ENCODE measurements around the gene PPP1R27.
A peak's percentile ranks its signal among the peaks of the same experiment; 100 is the strongest.

The PPP1R27 gene

DNA sequence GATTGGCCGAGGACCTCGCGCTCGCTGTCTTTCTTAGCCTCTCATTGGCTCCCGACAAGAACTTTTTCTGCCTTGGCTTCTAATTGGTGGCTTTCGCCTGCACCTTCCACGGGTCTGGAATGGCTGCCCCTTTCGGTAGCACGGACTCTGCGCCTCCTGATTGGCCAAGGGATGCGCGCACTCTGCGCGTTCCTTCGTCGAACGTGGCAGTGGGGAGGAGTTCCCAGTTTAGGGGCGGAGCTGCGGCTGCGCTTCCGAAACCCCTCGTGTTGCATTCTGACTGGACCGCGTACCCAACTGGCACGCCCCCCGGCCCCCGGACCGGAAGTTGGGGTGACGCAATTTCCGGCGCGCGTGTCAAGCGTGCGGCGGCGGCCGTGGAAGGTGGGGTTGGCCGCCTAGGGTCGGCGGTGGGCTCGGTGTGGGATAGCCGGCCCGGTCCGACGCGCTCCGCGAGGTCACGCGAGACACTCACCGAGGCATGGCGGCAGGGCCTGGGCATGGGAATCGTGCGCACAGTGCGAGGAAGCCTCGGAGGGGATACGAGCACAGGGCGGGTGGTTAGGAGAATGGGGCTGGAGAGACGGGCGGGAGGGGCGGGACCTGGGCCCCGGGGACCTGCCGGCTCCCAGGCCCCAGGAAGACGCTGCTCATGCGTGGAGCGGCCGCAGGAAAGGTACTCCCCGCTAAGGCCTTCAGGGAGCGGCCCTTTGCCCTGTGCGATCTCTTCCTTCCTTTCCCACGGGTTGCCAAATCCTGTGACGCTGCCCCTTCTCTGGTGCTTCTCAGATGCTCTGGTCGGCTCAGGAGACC is 26.1 kb upstream of the PPP1R27 start:
- DNase-seq: peak; percentile 98

- no peak for DNase-seq
Measured at GRCh38 chr17:81859906-81860755, 25.3 kb upstream of the PPP1R27 start, which contains the start of gene P4HB. Gene P4HB, minus strand, starts transcription at chr17:81860535. Its CDS starts 64 bp downstream, at chr17:81860471.

DNA sequence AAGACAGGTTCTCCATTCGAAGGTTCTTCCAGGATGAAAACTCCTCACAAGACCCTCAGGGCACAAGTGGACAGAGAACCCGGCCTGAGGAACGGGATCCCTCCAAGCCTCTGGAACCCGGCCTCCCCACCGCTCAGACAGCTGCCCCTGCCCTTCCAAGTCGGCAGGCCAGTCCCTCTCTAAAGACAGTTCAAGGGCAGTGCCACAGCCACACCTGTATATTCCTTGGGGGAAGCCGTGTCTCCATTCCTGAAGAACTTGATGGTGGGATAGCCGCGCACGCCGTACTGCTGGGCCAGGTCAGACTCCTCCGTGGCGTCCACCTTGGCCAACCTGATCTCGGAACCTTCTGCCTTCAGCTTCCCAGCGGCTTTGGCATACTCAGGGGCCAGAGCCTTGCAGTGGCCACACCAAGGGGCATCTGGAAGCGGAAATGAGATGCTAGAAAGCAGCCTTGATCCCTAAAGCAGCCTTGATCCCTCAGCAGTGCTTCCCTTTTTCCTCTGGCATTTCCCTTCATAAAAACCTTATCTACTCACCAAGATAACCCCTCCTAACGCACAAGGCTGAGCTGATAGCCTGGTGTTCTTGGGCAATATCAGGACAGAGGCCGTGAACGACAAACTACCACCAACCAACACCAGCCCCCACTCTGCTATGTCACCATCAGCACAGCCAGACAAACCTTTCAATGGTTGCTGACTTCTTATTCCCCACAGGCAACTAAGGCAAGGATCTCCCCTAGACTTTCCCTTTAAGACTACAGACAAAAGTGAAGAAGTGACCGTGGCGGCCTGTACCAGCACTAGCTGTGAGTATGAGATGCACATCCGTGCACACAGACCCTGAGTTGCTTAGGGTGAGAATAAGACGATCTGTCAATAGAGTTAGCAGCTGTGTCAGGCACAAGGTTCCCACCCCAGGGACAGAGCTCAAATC is 24.4 kb upstream of the PPP1R27 start:
- DNase-seq: no peak

GRCh38 chr17:81858170-81858966 is 23.5 kb upstream of the PPP1R27 start:
- no peak for DNase-seq

GRCh38 chr17:81854974-81855774 is 20.3 kb upstream of the PPP1R27 start:
- no peak for DNase-seq

DNA sequence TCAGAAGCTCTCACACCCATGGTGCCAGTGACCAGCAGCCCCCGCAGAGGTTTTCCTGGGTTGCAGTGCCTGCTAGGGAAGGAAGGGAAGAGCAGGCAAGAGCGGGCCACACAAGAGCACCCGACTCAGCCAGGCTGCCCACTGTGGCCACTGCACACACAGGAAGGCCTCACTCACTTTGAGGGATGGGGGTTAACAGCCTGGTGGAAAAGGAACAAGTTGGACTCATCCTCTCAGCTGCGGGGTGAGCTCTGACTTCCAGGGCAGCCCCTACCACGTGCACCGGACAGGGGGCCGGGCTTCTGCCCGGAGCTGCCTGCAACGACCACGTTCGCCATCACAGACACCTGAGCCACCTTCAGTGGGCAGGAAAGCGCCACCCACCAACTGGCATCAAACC is 17.4 kb upstream of the PPP1R27 start:
- no peak for DNase-seq

- no peak for DNase-seq
Measured at GRCh38 chr17:81851423-81851822, 16.6 kb upstream of the PPP1R27 start.

- no peak for DNase-seq
Measured at GRCh38 chr17:81849457-81849856, 14.6 kb upstream of the PPP1R27 start.

GRCh38 chr17:81846743-81847689 is 12.2 kb upstream of the PPP1R27 start:
- DNase-seq: no peak

DNA sequence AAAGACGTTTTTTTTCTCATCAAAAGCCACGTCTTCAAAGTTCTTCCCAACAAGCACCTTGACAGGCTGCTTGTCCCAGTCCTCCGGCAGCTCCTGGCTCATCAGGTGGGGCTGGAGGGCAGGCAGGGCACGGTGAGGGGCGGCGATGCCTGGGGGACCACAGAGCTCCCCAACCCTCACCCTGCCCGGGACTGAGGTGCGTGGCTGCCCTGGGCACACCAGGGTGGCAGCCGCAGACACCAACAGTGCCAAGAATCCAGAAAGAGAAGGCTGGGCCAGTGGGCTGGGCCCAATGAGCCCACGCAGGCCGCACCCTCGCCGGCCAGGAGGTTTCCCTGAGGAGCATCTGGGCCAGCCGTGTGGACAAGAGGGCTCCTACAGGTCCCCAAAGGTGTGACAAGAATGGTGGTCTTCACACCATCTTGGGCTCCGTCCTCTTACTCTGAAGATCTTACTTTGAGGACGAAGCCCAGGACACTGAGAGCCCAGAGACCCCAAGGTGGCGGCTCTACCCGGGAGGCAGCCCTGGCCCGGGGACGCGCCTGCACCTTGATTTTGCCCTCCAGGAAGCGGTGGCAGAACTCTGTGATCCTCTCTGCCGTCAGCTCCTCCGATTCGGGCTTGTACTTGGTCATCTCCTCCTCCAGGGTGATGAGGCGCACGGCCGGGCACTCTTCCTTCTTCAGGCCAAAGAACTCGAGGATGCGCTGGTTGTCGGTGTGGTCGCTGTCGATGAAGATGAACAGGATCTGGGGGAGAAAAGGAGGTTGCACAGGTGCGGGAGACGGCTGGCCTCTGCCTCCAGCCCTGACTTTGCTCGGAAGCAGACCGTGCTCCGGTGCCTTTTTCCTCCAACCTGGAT is 11.3 kb upstream of the PPP1R27 start:
- no peak for DNase-seq

- DNase-seq: no peak
Measured at GRCh38 chr17:81845361-81845760, 10.5 kb upstream of the PPP1R27 start.

DNA sequence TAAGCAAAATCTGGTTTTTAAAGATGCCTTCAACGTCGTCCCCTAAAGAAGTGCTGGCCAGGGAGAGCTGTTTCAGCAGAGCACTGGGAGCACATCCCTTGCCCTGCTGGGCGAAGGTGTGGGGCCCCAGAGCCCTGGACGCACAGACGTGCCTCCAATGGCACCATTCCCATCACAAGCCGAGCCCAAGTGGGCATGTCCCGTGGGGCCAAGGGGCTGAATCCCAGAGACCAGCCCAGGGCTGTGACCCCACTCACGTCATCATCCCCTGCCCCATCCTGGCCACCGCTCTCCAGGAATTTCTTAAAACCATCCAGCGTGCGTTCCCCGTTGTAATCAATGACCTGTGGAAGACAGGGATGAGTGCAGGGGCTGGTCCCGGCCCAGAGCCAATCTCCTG is 10.0 kb upstream of the PPP1R27 start:
- no peak for DNase-seq

DNA sequence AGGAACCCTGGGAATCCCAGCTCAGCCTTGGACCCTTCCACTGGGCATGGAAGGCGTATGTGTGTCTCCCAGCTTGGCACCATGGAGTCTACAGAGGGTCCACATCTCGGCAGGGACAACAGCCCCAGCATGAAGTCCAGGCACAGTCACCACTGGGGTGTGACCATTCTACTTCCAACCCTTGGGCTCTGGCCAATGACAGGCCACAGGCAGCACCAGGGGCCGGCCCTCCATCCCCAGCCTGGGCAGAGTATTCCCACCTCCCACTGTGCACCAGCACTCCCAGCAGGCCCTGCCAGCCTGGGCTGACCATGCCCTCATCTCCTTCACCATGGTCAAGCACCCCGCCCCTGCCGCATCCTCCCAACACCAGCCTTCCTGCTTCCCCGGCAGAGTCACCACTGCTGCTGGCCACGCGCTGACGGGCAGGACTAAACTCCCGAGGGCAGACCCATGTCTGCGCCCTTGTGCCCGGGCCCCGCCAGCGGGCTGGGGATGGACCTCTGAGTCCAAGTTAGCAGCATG is 9.5 kb upstream of the PPP1R27 start:
- no peak for DNase-seq

DNA sequence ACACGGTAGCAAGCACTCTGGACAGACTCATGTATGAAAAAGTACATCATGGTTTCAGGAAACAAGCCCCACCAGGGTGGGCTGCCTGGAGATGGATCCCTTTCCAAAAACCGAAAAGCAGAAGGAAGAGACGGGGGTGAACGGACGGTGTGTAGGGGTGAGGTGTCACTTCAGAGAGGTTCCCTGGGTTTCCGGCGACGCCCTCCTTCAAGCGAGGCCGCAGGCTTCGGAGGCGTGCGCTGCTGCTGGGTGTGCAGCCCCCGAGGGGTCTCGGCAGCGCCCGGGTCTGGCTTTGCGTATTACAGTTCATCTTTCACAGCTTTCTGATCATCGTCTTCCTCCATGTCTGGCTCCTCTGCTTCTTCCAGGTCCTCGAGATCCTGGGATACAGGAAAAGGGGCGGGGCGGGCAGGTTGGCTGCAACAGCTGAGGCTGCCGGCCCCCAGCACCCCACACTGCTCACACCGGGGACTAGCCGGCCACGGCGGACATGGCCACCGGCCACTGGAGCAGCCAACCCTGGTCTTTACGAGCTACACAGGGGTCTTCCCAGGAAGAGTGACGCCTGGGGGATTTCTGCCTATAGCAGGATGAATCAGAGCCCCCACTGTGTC is 9.0 kb upstream of the PPP1R27 start:
- no peak for DNase-seq

DNA sequence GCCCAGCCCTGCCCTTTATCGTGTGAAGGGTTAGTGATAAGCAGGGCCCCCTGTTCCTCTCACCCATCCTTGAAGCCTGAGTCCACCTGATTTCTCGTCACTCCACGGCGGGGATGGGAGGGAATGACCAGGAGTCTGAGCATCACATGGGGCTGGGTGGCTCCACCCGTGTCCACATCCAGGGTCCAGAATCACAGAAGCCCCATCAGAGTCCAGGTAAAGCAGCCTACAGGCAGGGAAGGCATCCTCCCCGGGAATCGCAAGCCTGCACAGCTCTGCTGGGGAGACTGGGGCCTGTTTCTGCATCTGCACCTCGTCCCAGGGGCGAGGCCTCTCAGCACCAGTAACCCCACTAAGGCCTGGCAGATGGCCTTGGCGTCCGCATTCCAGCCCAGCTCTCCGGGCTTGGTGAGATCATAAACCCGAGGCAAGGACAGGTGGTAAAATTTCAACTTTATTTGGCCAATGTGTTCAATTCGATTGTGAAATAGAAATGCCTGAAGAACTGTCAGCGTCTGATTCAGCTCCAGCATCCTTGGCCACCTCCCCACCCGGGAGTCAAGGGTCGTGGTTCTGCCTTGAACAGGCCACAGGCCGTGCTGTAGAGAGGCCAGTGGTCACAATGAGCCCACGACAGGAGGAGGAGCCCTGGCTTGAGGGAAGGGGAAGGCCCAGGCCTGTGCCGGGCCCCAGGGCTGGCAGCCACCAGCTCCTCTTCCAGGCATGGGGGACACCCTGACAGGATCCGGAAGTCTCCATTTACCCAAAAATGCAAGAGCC is 8.1 kb upstream of the PPP1R27 start:
- DNase-seq: no peak

GRCh38 chr17:81842378-81842724 is 7.5 kb upstream of the PPP1R27 start:
- no peak for DNase-seq

GRCh38 chr17:81841866-81842265 is 7.0 kb upstream of the PPP1R27 start:
- no peak for DNase-seq
